CD14-positive monocyte (primary cell): Measurements from ENCODE around the gene PFAS. TPM values are rescaled to one million over a fixed set of nuclear protein-coding genes. Genes with fewer than 3 reads are reported as not detected.

Source experiments
- DNase-seq, 3 donors: peaks; one replicate each; pipeline ENCODE4 v3.0.0-alpha.2; 2011 to 2022
- H2AFZ ChIP-seq: 2 replicates; pipeline ENCODE4 v1.6.0; 2012; ENCODE audit warnings: mild to moderate bottlenecking, low read depth, low read length, inconsistent platforms; ENCODE audit not compliant: insufficient read depth, poor library complexity, severe bottlenecking
- H3K27ac ChIP-seq, 2 donors: 1 replicate in 1 of 2; 2 replicates in 1 of 2; pipeline ENCODE4 v1.5.1; 2012 to 2013; ENCODE audit warnings: low read length in 2 of 2, control low read depth in 1 of 2, inconsistent platforms in 1 of 2, low read depth in 1 of 2, mild to moderate bottlenecking in 1 of 2
- H3K27me3 ChIP-seq, 2 donors: one replicate each; pipeline versions ENCODE4 v1.6.0 to v1.6.1; 2011 to 2013; ENCODE audit warnings: low read length in 2 of 2; ENCODE audit not compliant: control insufficient read depth in 2 of 2, insufficient read depth in 2 of 2
- H3K36me3 ChIP-seq, 2 donors: replicated peaks in 1 of 2; 1 replicate in 1 of 2; 2 replicates in 1 of 2; pipeline versions ENCODE4 v1.5.1 to v1.6.1; 2012 to 2013; ENCODE audit warnings: low read length in 2 of 2, control low read depth in 1 of 2, inconsistent platforms in 1 of 2, mild to moderate bottlenecking in 1 of 2; ENCODE audit not compliant: insufficient read depth in 2 of 2, control insufficient read depth in 1 of 2
- H3K4me1 ChIP-seq, 2 donors: 1 replicate in 1 of 2; 2 replicates in 1 of 2; pipeline versions ENCODE4 v1.5.1 to v1.6.1; 2012 to 2013; ENCODE audit warnings: low read length in 2 of 2, control low read depth in 1 of 2, inconsistent platforms in 1 of 2, mild to moderate bottlenecking in 1 of 2, moderate library complexity in 1 of 2; ENCODE audit not compliant: insufficient read depth in 2 of 2, control insufficient read depth in 1 of 2
- H3K4me2 ChIP-seq: replicated peaks from 2 replicates; pipeline ENCODE3; 2012; ENCODE audit warnings: low read length, moderate library complexity, mild to moderate bottlenecking; ENCODE audit not compliant: poor library complexity, severe bottlenecking; ENCODE audit errors: extremely low read depth
- H3K4me3 ChIP-seq, 3 experiments: fragments of 200-600 bp in 1 of 3; sonication (generic) in 1 of 3; replicated peaks in 1 of 3; 1 replicate in 2 of 3; 2 replicates in 1 of 3; pipeline ENCODE4 v1.5.1; 2011 to 2013; ENCODE audit warnings: low read length in 3 of 3, mild to moderate bottlenecking in 3 of 3, control low read depth in 2 of 3, low read depth in 2 of 3, inconsistent platforms in 1 of 3, moderate library complexity in 1 of 3
- H3K79me2 ChIP-seq: 2 replicates; pipeline ENCODE4 v1.6.0; 2012; ENCODE audit warnings: mild to moderate bottlenecking, control low read depth, inconsistent platforms, low read length, moderate library complexity; ENCODE audit not compliant: insufficient read depth
- H3K9ac ChIP-seq: 2 replicates; pipeline ENCODE4 v1.6.0; 2017; ENCODE audit warnings: low read length, mild to moderate bottlenecking; ENCODE audit not compliant: insufficient read depth, poor library complexity, severe bottlenecking
- H3K9me3 ChIP-seq, 2 donors: replicated peaks in 1 of 2; 1 replicate in 1 of 2; 2 replicates in 1 of 2; pipeline versions ENCODE4 v1.5.1 to v1.6.1; 2012 to 2013; ENCODE audit warnings: low read length in 2 of 2, control low read depth in 1 of 2; ENCODE audit not compliant: control insufficient read depth in 1 of 2, insufficient read depth in 1 of 2
- H4K20me1 ChIP-seq: 2 replicates; pipeline ENCODE4 v1.6.0; 2012; ENCODE audit warnings: mild to moderate bottlenecking, low read length, control low read depth, moderate library complexity; ENCODE audit not compliant: insufficient read depth
- H3K27ac Mint-ChIP-seq, 7 donors: one replicate each; pipeline ENCODE4 v1.8.0; 2020; ENCODE audit warnings: mild to moderate bottlenecking in 7 of 7, mixed read lengths in 7 of 7, moderate library complexity in 6 of 7, inconsistent platforms in 2 of 7
- H3K27me3 Mint-ChIP-seq, 3 donors: one replicate each; pipeline ENCODE4 v1.8.0; 2021 to 2022; ENCODE audit warnings: low read depth in 3 of 3, mild to moderate bottlenecking in 3 of 3, mixed read lengths in 3 of 3, moderate library complexity in 3 of 3, inconsistent platforms in 1 of 3
- H3K36me3 Mint-ChIP-seq, 2 donors: one replicate each; pipeline ENCODE4 v1.8.0; 2020; ENCODE audit warnings: mixed read lengths in 2 of 2, inconsistent platforms in 1 of 2, mild to moderate bottlenecking in 1 of 2
- H3K4me1 Mint-ChIP-seq: one replicate; pipeline ENCODE4 v1.8.0; 2020; ENCODE audit warnings: mild to moderate bottlenecking, mixed read lengths
- H3K4me3 Mint-ChIP-seq, 2 donors: one replicate each; pipeline ENCODE4 v1.8.0; 2020; ENCODE audit warnings: mild to moderate bottlenecking in 2 of 2, mixed read lengths in 2 of 2, moderate library complexity in 1 of 2
- H3K9me3 Mint-ChIP-seq, 7 donors: one replicate each; pipeline ENCODE4 v1.8.0; 2020 to 2022; ENCODE audit warnings: mixed read lengths in 7 of 7, mild to moderate bottlenecking in 6 of 7, moderate library complexity in 6 of 7, inconsistent platforms in 2 of 7
- WGBS: methylation state at CpG from one replicate; pipeline ENCODE4 v1.1.5; 2013; ENCODE audit warnings: missing lambda C conversion rate; ENCODE audit not compliant: insufficient coverage; 5-methylcytosine and 5-hydroxymethylcytosine counted together
- intact Hi-C, 2 donors: fragments of 100-400 bp; cut with micrococcal nuclease; formaldehyde crosslinking; loops; one replicate each; pipeline versions ENCODE4 v1.15.0 to v1.15.1; 2023
- polyA plus RNA-seq, 3 donors: library from polyadenylated mRNA; depleted of rRNA in 1 of 3; unstranded in 2 of 3; stranded (reverse) in 1 of 3; fragments of 300-500 nt in 2 of 3; fragments of >200 nt in 1 of 3; fragmentation: Illumina TruSeq in 2 of 3; gene quantifications; 1 replicate in 2 of 3; 2 replicates in 1 of 3; pipeline ENCODE4 v1.2.3, GENCODE V29; 2012 to 2021
- TF ChIP-seq, protein P1 (sequence below): fragments of 200-600 bp; IDR thresholded peaks from one replicate; pipeline ENCODE4 v1.8.0; 2022; ENCODE audit warnings: antibody characterized with exemption, mild to moderate bottlenecking

Gene PFAS
- polyA plus RNA-seq, 3 donors: 4.1 to 12.8 (median 4.4) TPM

DNA sequence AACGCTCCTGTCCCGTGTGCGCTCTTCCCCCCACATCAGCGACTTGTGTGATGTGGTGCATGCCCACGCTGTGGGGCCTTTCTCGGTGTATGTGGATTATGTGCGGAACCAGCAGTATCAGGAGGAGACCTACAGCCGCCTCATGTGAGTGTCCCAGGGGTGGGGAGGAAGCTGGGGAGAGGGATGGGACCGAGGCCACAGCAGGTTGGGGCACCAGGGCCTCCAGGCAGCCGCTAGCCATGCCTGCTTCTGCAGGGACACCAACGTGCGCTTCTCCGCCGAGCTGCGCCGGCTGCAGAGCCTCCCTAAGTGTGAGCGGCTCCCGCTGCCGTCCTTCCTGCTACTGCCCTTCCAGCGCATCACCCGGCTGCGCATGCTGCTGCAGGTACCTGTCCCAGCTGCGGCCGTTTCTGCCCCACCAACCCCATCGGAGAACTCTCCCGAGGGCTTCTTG is 66.7 kb downstream of the PFAS start:
- Histone ChIP-seq H3K27ac (no peak overlapping the region), H3K9ac (no peak overlapping the region), H3K36me3 (no peaks in the 10 kb centered on the region), H3K4me2 (no peak overlapping the region), H3K27me3 (peaks cover 0 to 7% of the 10 kb centered on the region in 2 donors), H3K4me1 (no peaks in the 10 kb centered on the region), H2AFZ (no peak overlapping the region), H3K79me2 (no peaks in the 10 kb centered on the region), H3K9me3 (no peaks in the 10 kb centered on the region), H4K20me1 (no peaks in the 10 kb centered on the region), H3K4me3 (no peak overlapping the region)
- peak overlapping the region in 1 of 7 donors; percentile 50 for H3K27ac Mint-ChIP-seq
- intact Hi-C loops: loop anchor here in 1 of 2 donors (10.0 kb wide), 1 partner anchor 51 kb away; no protein-coding TSS in a partner anchor
- H3K27me3 Mint-ChIP-seq: peaks cover 12 to 35% (median 13%) of the 10 kb centered on the region in 3 donors
- 95% methylated on average over 24 of the region's 26 CpGs for WGBS
- TF ChIP-seq, protein P1, sequence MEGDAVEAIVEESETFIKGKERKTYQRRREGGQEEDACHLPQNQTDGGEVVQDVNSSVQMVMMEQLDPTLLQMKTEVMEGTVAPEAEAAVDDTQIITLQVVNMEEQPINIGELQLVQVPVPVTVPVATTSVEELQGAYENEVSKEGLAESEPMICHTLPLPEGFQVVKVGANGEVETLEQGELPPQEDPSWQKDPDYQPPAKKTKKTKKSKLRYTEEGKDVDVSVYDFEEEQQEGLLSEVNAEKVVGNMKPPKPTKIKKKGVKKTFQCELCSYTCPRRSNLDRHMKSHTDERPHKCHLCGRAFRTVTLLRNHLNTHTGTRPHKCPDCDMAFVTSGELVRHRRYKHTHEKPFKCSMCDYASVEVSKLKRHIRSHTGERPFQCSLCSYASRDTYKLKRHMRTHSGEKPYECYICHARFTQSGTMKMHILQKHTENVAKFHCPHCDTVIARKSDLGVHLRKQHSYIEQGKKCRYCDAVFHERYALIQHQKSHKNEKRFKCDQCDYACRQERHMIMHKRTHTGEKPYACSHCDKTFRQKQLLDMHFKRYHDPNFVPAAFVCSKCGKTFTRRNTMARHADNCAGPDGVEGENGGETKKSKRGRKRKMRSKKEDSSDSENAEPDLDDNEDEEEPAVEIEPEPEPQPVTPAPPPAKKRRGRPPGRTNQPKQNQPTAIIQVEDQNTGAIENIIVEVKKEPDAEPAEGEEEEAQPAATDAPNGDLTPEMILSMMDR: no peak
- no peak for DNase-seq
- H3K4me1 Mint-ChIP-seq: no peaks in the 10 kb centered on the region
- H3K36me3 Mint-ChIP-seq: no peaks in the 10 kb centered on the region
- no peaks in the 10 kb centered on the region for H3K9me3 Mint-ChIP-seq
- H3K4me3 Mint-ChIP-seq: no peak overlapping the region

DNA sequence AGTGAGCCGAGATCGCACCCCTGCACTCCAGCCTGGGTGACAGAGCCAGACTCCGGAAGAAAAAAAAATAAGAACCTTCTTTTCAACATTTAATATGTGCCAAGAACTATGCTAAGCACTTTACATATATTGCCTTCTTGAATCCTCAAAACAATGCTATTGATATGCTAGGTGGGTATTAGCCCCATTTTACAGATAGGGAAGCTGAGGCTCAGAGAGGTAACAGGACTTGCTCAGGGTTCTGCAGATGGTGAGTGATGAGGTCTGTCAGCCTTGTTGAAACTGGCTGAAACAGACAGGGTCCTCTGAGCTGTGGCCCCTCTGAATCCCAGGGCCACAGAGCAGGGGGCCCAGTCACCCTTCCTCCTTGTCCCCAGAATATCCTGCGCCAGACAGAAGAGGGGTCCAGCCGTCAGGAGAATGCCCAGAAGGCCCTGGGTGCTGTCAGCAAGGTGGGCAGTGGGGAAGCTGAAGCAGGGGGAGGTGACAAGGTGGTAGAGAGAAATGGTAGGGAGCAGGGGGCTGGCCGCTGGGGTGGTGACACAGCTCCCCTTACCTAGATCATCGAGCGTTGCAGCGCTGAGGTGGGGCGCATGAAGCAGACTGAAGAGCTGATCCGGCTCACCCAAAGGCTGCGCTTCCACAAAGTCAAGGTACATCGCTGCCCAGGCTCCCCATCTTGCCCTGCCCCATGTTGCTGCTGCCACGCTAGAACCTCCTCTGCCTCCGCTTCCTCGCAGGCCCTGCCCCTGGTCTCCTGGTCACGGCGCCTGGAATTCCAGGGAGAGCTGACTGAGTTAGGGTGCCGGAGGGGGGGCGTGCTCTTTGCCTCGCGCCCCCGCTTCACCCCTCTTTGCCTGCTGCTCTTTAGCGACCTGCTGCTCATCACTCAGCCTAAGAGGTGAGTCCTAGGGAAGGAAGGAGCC is 69.2 kb downstream of the PFAS start:
- Mint-ChIP-seq H3K27ac (no peak overlapping the region), H3K9me3 (no peaks in the 10 kb centered on the region), H3K4me3 (no peak overlapping the region), H3K27me3 (peaks cover 9 to 28% (median 14%) of the 10 kb centered on the region in 3 donors), H3K36me3 (no peaks in the 10 kb centered on the region), H3K4me1 (no peaks in the 10 kb centered on the region)
- H3K4me2 ChIP-seq: no peak overlapping the region
- no peaks in the 10 kb centered on the region for H3K4me1 ChIP-seq
- H3K9ac ChIP-seq: no peak overlapping the region
- no peaks in the 10 kb centered on the region for H3K36me3 ChIP-seq
- TF ChIP-seq, protein P1: no peak
- H2AFZ ChIP-seq: no peak overlapping the region
- H3K27ac ChIP-seq: no peak overlapping the region
- WGBS: 92% methylated on average over 20 of the region's 24 CpGs
- H4K20me1 ChIP-seq: no peaks in the 10 kb centered on the region
- intact Hi-C loops: loop anchor here in 1 of 2 donors (10.0 kb wide), 1 partner anchor 53 kb away; no protein-coding TSS in a partner anchor
- peaks cover 0 to 7% of the 10 kb centered on the region in 2 donors for H3K27me3 ChIP-seq
- no peak overlapping the region for H3K4me3 ChIP-seq
- DNase-seq: no peak
- no peaks in the 10 kb centered on the region for H3K79me2 ChIP-seq
- H3K9me3 ChIP-seq: no peaks in the 10 kb centered on the region

Other genes with a start within 250 kb of the PFAS start
- under 1 TPM in 2 of 3 donors, not detected in 1; 0.04 to 0.46 TPM for gene GUCY2D, start 246.7 kb upstream of the PFAS start, polyA plus RNA-seq
- gene ALOX15B, start 210.2 kb upstream of the PFAS start, polyA plus RNA-seq: 1 to 10 TPM; 1.7 to 2.8 (median 2.0) TPM
- gene ALOX12B, start 161.6 kb upstream of the PFAS start, polyA plus RNA-seq: not detected
- not detected for gene ALOXE3, start 130.8 kb upstream of the PFAS start, polyA plus RNA-seq
- gene HES7, start 125.2 kb upstream of the PFAS start, polyA plus RNA-seq: not detected
- 100 to 1,000 TPM in 1 of 3 donors, 1 to 10 TPM in 2; 5.6 to 457 (median 9.6) TPM for gene PER1, start 96.9 kb upstream of the PFAS start, polyA plus RNA-seq
- gene VAMP2, start 86.3 kb upstream of the PFAS start, polyA plus RNA-seq: 100 to 1,000 TPM in 1 of 3 donors, 10 to 100 TPM in 2; 10.2 to 139 (median 14.5) TPM
- gene TMEM107, start 72.9 kb upstream of the PFAS start, polyA plus RNA-seq: 10 to 100 TPM; 20.5 to 37.4 (median 31.4) TPM
- 10 to 100 TPM in 2 of 3 donors, 1 to 10 TPM in 1; 5.4 to 14.1 (median 13.9) TPM for gene BORCS6, start 59.1 kb upstream of the PFAS start, polyA plus RNA-seq
- 1 to 10 TPM in 1 of 3 donors, under 1 TPM in 2; 0.38 to 4.2 (median 0.79) TPM for gene AURKB, start 38.7 kb upstream of the PFAS start, polyA plus RNA-seq
- gene CTC1, start 1.2 kb upstream of the PFAS start, polyA plus RNA-seq: 10 to 100 TPM in 1 of 3 donors, 1 to 10 TPM in 2; 2.2 to 49.1 (median 4.1) TPM
- gene RANGRF, start 39.4 kb downstream of the PFAS start, polyA plus RNA-seq: 10 to 100 TPM; 27.3 to 34.3 (median 31.7) TPM
- 10 to 100 TPM in 1 of 3 donors, 1 to 10 TPM in 1, under 1 TPM in 1; 0.96 to 10.9 (median 3.8) TPM for gene SLC25A35, start 46.1 kb downstream of the PFAS start, polyA plus RNA-seq
- not detected for gene ARHGEF15, start 61.0 kb downstream of the PFAS start, polyA plus RNA-seq
- not detected for gene ODF4, start 90.6 kb downstream of the PFAS start, polyA plus RNA-seq
- gene RPL26, start 133.9 kb downstream of the PFAS start, polyA plus RNA-seq: 1,000 to 10,000 TPM in 1 of 3 donors, 100 to 1,000 TPM in 2; 859 to 4,469 (median 884) TPM
- not detected for gene RNF222, start 148.5 kb downstream of the PFAS start, polyA plus RNA-seq
- gene NDEL1, start 186.6 kb downstream of the PFAS start, polyA plus RNA-seq: 10 to 100 TPM; 29.8 to 58.3 (median 39.7) TPM